WTC11 (cell line): ENCODE results near the gene PMS1. TPM values are rescaled to one million over a fixed set of nuclear protein-coding genes. Genes with fewer than 3 reads are reported as not detected.

Source experiments
- ATAC-seq: fragments of 200-7000 bp; cut with Tn5 transposase; 2 replicates; pipeline ENCODE4 v1.10.0; 2021; ENCODE audit warnings: mild to moderate bottlenecking, moderate library complexity
- CTCF ChIA-PET: fragments of 300-600 bp; sonication (Branson Sonifier 250); formaldehyde crosslinking; loops from one replicate; lab custom pipeline; 2021; ENCODE audit warnings: antibody characterized with exemption; lab: Charles Lee
- POLR2A ChIA-PET: fragments of 350-600 bp; sonication (Branson Sonifier 250); formaldehyde crosslinking; loops from one replicate; lab custom pipeline; 2021; ENCODE audit warnings: antibody characterized with exemption; lab: Charles Lee
- DNase-seq: peaks from one replicate; pipeline ENCODE4 v3.0.0; 2021; ENCODE audit warnings: low spot score
- H3K27ac Mint-ChIP-seq: 2 replicates; pipeline ENCODE4 v1.8.0; 2021; ENCODE audit warnings: mixed read lengths
- H3K27me3 Mint-ChIP-seq: 2 replicates; pipeline ENCODE4 v1.8.0; 2021; ENCODE audit warnings: low read depth, mild to moderate bottlenecking, moderate library complexity, mixed read lengths
- H3K36me3 Mint-ChIP-seq: 2 replicates; pipeline ENCODE4 v1.8.0; 2021; ENCODE audit warnings: mixed read lengths
- H3K4me1 Mint-ChIP-seq: 2 replicates; pipeline ENCODE4 v1.8.0; 2022; ENCODE audit warnings: mixed read lengths
- H3K4me3 Mint-ChIP-seq: 2 replicates; pipeline ENCODE4 v1.8.0; 2021; ENCODE audit warnings: mild to moderate bottlenecking, moderate library complexity, mixed read lengths
- H3K9me3 Mint-ChIP-seq: 2 replicates; pipeline ENCODE4 v1.8.0; 2021; ENCODE audit warnings: mixed read lengths
- CBFB ChIP-seq: sonication (generic); formaldehyde crosslinking; IDR thresholded peaks from 2 replicates; pipeline ENCODE4 v1.8.1; 2022; ENCODE audit warnings: mild to moderate bottlenecking, low read depth, missing genetic modification reagents
- E2F4 ChIP-seq: sonication (generic); formaldehyde crosslinking; IDR thresholded peaks from 2 replicates; pipeline ENCODE4 v1.8.1; 2022; ENCODE audit warnings: low read depth, mild to moderate bottlenecking, moderate library complexity, missing genetic modification reagents, borderline replicate concordance
- EMX1 ChIP-seq: fragments of 250-450 bp; sonication (Bioruptor Pico); IDR thresholded peaks from 2 replicates; pipeline ENCODE4 v1.8.0; 2021; ENCODE audit warnings: mild to moderate bottlenecking
- FOXJ3 ChIP-seq: sonication (generic); formaldehyde crosslinking; IDR thresholded peaks from 2 replicates; pipeline ENCODE4 v1.9.0; 2021; ENCODE audit warnings: missing genetic modification reagents, mild to moderate bottlenecking, borderline replicate concordance
- FOXP1 ChIP-seq: sonication (generic); formaldehyde crosslinking; IDR thresholded peaks from 2 replicates; pipeline ENCODE4 v1.8.0; 2022; ENCODE audit warnings: missing genetic modification reagents, mild to moderate bottlenecking, moderate library complexity, borderline replicate concordance
- GABPB1 ChIP-seq: sonication (generic); formaldehyde crosslinking; IDR thresholded peaks from 2 replicates; pipeline ENCODE4 v1.8.1; 2023; ENCODE audit warnings: mild to moderate bottlenecking, missing genetic modification reagents
- GRHL2 ChIP-seq: fragments of 250-450 bp; sonication (Bioruptor Pico); IDR thresholded peaks from 2 replicates; pipeline ENCODE4 v1.8.0; 2022; ENCODE audit warnings: mild to moderate bottlenecking, moderate library complexity; ENCODE audit not compliant: insufficient replicate concordance, severe bottlenecking
- HMGA2 ChIP-seq: fragments of 250-450 bp; sonication (Bioruptor Pico); IDR thresholded peaks from 2 replicates; pipeline ENCODE4 v1.4.0; 2021; ENCODE audit warnings: mild to moderate bottlenecking, moderate library complexity
- JAZF1 ChIP-seq: fragments of 250-450 bp; sonication (Bioruptor Pico); IDR thresholded peaks from 2 replicates; pipeline ENCODE4 v1.9.0; 2021; ENCODE audit warnings: moderate library complexity, mild to moderate bottlenecking, inconsistent platforms
- MAX ChIP-seq: sonication (generic); formaldehyde crosslinking; IDR thresholded peaks from 2 replicates; pipeline ENCODE4 v1.8.0; 2022; ENCODE audit warnings: mild to moderate bottlenecking, missing genetic modification reagents
- MYBL2 ChIP-seq: sonication (generic); formaldehyde crosslinking; IDR thresholded peaks from 2 replicates; pipeline ENCODE4 v1.8.1; 2023; ENCODE audit warnings: mild to moderate bottlenecking, moderate library complexity, missing genetic modification reagents
- NFYB ChIP-seq: sonication (generic); formaldehyde crosslinking; conservative IDR thresholded peaks from 2 replicates; pipeline ENCODE4 v1.8.0; 2022; ENCODE audit warnings: low read depth, missing genetic modification reagents
- PRRX2 ChIP-seq: fragments of 250-450 bp; sonication (Bioruptor Pico); IDR thresholded peaks from 2 replicates; pipeline ENCODE4 v1.8.0; 2021; ENCODE audit warnings: mild to moderate bottlenecking
- RORB ChIP-seq: fragments of 250-450 bp; sonication (Bioruptor Pico); IDR thresholded peaks from 2 replicates; pipeline ENCODE4 v1.9.0; 2021; ENCODE audit warnings: mild to moderate bottlenecking
- SMAD3 ChIP-seq: sonication (generic); formaldehyde crosslinking; IDR thresholded peaks from 2 replicates; pipeline ENCODE4 v1.8.0; 2022; ENCODE audit warnings: missing genetic modification reagents, mild to moderate bottlenecking, borderline replicate concordance
- SMAD4 ChIP-seq: sonication (generic); formaldehyde crosslinking; IDR thresholded peaks from 2 replicates; pipeline ENCODE4 v1.8.0; 2022; ENCODE audit warnings: mild to moderate bottlenecking, missing genetic modification reagents
- SP1 ChIP-seq: sonication (generic); formaldehyde crosslinking; conservative IDR thresholded peaks from 2 replicates; pipeline ENCODE4 v1.8.1; 2022; ENCODE audit warnings: missing genetic modification reagents
- TEAD1 ChIP-seq: sonication (generic); formaldehyde crosslinking; IDR thresholded peaks from 2 replicates; pipeline ENCODE4 v1.8.0; 2022; ENCODE audit warnings: mild to moderate bottlenecking, missing genetic modification reagents
- ZBTB21 ChIP-seq: sonication (generic); formaldehyde crosslinking; IDR thresholded peaks from 2 replicates; pipeline ENCODE4 v1.8.1; 2023; ENCODE audit warnings: mild to moderate bottlenecking, missing genetic modification reagents, borderline replicate concordance
- ZNF121 ChIP-seq: sonication (generic); formaldehyde crosslinking; IDR thresholded peaks from 2 replicates; pipeline ENCODE4 v1.8.0; 2023; ENCODE audit warnings: missing genetic modification reagents
- ZNF138 ChIP-seq: sonication (generic); formaldehyde crosslinking; conservative IDR thresholded peaks from 2 replicates; pipeline ENCODE4 v1.8.1; 2022; ENCODE audit warnings: mild to moderate bottlenecking, moderate library complexity, missing genetic modification reagents
- ZNF219 ChIP-seq: sonication (generic); formaldehyde crosslinking; IDR thresholded peaks from 2 replicates; pipeline ENCODE4 v1.8.0; 2023; ENCODE audit warnings: missing genetic modification reagents, mild to moderate bottlenecking, borderline replicate concordance
- ZNF423 ChIP-seq: fragments of 250-450 bp; sonication (Bioruptor Pico); IDR thresholded peaks from 2 replicates; pipeline ENCODE4 v2.1.2; 2022; ENCODE audit warnings: mild to moderate bottlenecking, moderate library complexity
- ZNF425 ChIP-seq: fragments of 250-450 bp; sonication (Bioruptor Pico); conservative IDR thresholded peaks from 2 replicates; pipeline ENCODE4 v1.9.0; 2021; ENCODE audit warnings: mild to moderate bottlenecking
- total RNA-seq: library from RNA; stranded (reverse); gene quantifications from 3 replicates; pipeline ENCODE4 v1.2.3, GENCODE V29; 2021
- TF ChIP-seq, protein P1 (sequence below): sonication (generic); formaldehyde crosslinking; IDR thresholded peaks from 2 replicates; pipeline ENCODE4 v1.8.0; 2022; ENCODE audit warnings: mild to moderate bottlenecking, missing genetic modification reagents
- TF ChIP-seq, protein P2 (sequence below): sonication (generic); formaldehyde crosslinking; IDR thresholded peaks from 2 replicates; pipeline ENCODE4 v1.8.1; 2022; ENCODE audit warnings: missing genetic modification reagents, borderline replicate concordance
- TF ChIP-seq, protein P3 (sequence below): sonication (generic); formaldehyde crosslinking; IDR thresholded peaks from 2 replicates; pipeline ENCODE4 v1.8.1; 2023; ENCODE audit warnings: mild to moderate bottlenecking, missing genetic modification reagents, moderate library complexity
- TF ChIP-seq, protein P4 (sequence below): fragments of 250-450 bp; sonication (Bioruptor Pico); IDR thresholded peaks from 2 replicates; pipeline ENCODE4 v1.8.0; 2021; ENCODE audit warnings: mild to moderate bottlenecking

PMS1 gene
- total RNA-seq, 1 experiment from 2014 or later = 49.8 TPM

- peaks cover 30% of the 10 kb centered on the region for H3K36me3 Mint-ChIP-seq
- DNase-seq = no peak
- TF ChIP-seq ZNF425 (CRISPR knock-in tag) (no peak), ZBTB21 (CRISPR knock-in tag) (no peak), ZNF423 (CRISPR knock-in tag) (no peak), RORB (CRISPR knock-in tag) (no peak), NFYB (CRISPR knock-in tag) (no peak), GRHL2 (no peak), TEAD1 (no peak), E2F4 (CRISPR knock-in tag) (no peak), HMGA2 (CRISPR knock-in tag) (no peak), ZNF138 (CRISPR knock-in tag) (no peak), MYBL2 (CRISPR knock-in tag) (no peak), MAX (CRISPR knock-in tag) (no peak), ZNF121 (CRISPR knock-in tag) (no peak), PRRX2 (no peak), FOXP1 (CRISPR knock-in tag) (no peak), SP1 (CRISPR knock-in tag) (no peak)
- TF ChIP-seq, protein P1, sequence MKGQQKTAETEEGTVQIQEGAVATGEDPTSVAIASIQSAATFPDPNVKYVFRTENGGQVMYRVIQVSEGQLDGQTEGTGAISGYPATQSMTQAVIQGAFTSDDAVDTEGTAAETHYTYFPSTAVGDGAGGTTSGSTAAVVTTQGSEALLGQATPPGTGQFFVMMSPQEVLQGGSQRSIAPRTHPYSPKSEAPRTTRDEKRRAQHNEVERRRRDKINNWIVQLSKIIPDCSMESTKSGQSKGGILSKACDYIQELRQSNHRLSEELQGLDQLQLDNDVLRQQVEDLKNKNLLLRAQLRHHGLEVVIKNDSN = no peak
- TF ChIP-seq, protein P2, sequence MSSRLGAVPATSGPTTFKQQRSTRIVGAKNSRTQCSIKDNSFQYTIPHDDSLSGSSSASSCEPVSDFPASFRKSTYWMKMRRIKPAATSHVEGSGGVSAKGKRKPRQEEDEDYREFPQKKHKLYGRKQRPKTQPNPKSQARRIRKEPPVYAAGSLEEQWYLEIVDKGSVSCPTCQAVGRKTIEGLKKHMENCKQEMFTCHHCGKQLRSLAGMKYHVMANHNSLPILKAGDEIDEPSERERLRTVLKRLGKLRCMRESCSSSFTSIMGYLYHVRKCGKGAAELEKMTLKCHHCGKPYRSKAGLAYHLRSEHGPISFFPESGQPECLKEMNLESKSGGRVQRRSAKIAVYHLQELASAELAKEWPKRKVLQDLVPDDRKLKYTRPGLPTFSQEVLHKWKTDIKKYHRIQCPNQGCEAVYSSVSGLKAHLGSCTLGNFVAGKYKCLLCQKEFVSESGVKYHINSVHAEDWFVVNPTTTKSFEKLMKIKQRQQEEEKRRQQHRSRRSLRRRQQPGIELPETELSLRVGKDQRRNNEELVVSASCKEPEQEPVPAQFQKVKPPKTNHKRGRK = no peak
- TF ChIP-seq, protein P3, sequence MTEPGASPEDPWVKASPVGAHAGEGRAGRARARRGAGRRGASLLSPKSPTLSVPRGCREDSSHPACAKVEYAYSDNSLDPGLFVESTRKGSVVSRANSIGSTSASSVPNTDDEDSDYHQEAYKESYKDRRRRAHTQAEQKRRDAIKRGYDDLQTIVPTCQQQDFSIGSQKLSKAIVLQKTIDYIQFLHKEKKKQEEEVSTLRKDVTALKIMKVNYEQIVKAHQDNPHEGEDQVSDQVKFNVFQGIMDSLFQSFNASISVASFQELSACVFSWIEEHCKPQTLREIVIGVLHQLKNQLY (CRISPR knock-in tag) = no peak
- ChIA-PET CTCF (no interaction called here), POLR2A (no interaction called here)
- H3K9me3 Mint-ChIP-seq = no peaks in the 10 kb centered on the region
- H3K4me3 Mint-ChIP-seq = no peak overlapping the region
- ATAC-seq = no peak
- H3K27me3 Mint-ChIP-seq = no peaks in the 10 kb centered on the region
- H3K27ac Mint-ChIP-seq = no peak overlapping the region
- H3K4me1 Mint-ChIP-seq = no peaks in the 10 kb centered on the region
These were observed 86.3 kb downstream of the PMS1 start for GRCh38 chr2:189870381-189871085.

GRCh38 chr2:189873696-189874095, 89.4 kb downstream of the PMS1 start:
- TF ChIP-seq FOXJ3 (CRISPR knock-in tag) (no peak), SP1 (CRISPR knock-in tag) (no peak), RORB (CRISPR knock-in tag) (no peak), EMX1 (CRISPR knock-in tag) (no peak), SMAD4 (CRISPR knock-in tag) (no peak), CBFB (CRISPR knock-in tag) (no peak), GABPB1 (no peak), ZNF219 (CRISPR knock-in tag) (no peak), JAZF1 (CRISPR knock-in tag) (no peak), SMAD3 (CRISPR knock-in tag) (no peak)
- TF ChIP-seq, protein P4, sequence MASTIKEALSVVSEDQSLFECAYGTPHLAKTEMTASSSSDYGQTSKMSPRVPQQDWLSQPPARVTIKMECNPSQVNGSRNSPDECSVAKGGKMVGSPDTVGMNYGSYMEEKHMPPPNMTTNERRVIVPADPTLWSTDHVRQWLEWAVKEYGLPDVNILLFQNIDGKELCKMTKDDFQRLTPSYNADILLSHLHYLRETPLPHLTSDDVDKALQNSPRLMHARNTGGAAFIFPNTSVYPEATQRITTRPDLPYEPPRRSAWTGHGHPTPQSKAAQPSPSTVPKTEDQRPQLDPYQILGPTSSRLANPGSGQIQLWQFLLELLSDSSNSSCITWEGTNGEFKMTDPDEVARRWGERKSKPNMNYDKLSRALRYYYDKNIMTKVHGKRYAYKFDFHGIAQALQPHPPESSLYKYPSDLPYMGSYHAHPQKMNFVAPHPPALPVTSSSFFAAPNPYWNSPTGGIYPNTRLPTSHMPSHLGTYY (CRISPR knock-in tag) = no peak
- Mint-ChIP-seq H3K27me3 (no peaks in the 10 kb centered on the region), H3K4me1 (no peaks in the 10 kb centered on the region), H3K36me3 (peaks cover 38% of the 10 kb centered on the region), H3K9me3 (no peaks in the 10 kb centered on the region), H3K4me3 (no peak overlapping the region), H3K27ac (no peak overlapping the region)
- CTCF ChIA-PET = interaction anchor here (0.6 kb wide), 1 partner anchor 306 kb away, joined by 3 read pairs; no protein-coding TSS in a partner anchor
- DNase-seq (no peak), ATAC-seq (no peak)
- POLR2A ChIA-PET = no interaction called here
